HL-60 (cell line): ENCODE measurements around the gene FEZ2.

Experiments
- CTCF ChIP-seq: IDR thresholded peaks from one replicate; pipeline ENCODE4 v1.5.1; 2011; ENCODE audit warnings: low read length, control low read depth, inconsistent platforms; ENCODE audit not compliant: insufficient read depth
- POLR2AphosphoS5 ChIP-seq: IDR thresholded peaks from 2 replicates; pipeline ENCODE4 v1.6.1; 2012; ENCODE audit warnings: low read depth

- TF ChIP-seq POLR2AphosphoS5 (no peak), CTCF (no peak)
These were observed 42.2 kb downstream of the FEZ2 start for GRCh38 chr2:36555789-36556188.
